Kidney capillary endothelial cell (primary cell): ENCODE results near the gene CYP2E1.
"Not testable (repeated sequence)": the region's sequence is repeated elsewhere in the genome, so short reads cannot be mapped to it uniquely, and the experiment has no call there.

Source experiments
- DNase-seq: peaks from one replicate; pipeline ENCODE4 v3.0.0-alpha.2; 2018; ENCODE audit warnings: low spot score

CYP2E1 gene

DNA sequence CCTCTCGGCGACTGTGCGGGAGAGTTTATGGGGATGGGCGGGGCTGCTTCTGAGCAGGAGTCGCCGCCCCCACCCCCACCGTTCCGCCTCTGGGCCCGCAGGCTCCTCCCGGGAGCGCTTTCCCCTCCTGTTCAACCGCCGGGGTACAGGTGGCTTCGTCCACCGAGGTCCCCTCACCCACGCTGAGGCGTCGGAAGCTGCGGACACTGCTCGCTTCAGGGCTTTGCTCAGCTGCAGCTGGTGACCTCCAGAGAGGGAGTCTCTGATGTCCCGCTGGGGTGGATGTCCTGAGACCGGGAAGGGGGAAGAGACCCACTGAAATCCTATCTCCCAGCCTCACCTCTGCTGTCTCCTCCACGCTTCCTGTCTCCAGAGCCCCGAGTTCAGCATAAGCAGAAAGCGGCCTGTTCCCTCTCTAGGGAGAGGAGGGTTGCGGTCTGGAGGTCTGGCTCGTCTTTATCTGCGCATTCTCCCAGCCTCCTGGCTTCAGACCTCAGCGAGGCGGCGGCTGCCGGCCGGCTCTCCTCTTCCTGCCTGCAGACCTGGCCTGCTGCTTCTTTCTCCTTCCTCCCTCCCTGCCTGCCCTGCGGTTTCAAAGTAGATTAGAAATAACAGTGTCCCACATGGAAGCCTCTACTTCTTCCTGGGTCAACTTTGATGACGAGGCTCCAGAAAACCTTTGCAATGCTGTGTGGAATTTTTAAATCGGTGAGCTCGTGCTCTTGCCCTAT lies 1.8 kb downstream of the CYP2E1 start:
- no peak for DNase-seq

DNA sequence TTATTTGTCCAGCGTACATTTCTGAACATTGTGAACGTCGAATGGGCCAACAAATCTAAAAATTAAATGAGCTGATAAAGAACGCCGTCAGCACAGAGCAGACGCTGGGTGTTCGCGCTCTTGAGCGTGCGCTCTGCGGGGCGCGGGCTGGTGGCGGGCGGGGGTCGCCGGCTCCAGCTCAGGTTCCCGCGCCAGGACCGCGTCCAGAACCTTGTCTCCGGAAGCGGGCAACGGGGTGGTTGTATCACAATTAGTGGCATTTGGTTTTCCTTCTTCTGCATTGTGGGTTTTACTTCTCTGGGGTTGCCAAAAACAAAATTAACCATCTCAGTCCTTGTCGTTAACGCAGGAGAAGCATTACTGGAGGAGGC lies 2.4 kb downstream of the CYP2E1 start:
- DNase-seq: no peak

DNA sequence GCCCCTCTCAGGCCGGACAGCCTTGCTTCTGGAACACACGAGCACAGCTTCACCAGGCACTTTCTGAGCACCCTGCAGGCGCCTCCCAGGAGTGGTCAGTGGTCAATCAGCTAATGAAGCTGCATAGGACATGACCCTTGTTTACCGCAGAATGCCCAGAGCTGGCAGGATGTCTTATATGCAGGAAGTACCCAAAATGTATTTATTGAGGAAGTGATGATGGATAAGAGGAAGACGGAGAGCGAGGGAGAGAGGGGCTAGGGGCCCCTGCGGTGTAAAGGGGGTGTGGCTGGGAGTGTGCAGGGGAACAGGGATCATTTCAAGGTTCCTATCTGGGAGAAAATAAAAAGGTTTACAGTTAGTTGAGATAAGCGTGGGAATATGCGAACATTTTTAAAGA lies 3.3 kb downstream of the CYP2E1 start:
- no peak for DNase-seq

DNA sequence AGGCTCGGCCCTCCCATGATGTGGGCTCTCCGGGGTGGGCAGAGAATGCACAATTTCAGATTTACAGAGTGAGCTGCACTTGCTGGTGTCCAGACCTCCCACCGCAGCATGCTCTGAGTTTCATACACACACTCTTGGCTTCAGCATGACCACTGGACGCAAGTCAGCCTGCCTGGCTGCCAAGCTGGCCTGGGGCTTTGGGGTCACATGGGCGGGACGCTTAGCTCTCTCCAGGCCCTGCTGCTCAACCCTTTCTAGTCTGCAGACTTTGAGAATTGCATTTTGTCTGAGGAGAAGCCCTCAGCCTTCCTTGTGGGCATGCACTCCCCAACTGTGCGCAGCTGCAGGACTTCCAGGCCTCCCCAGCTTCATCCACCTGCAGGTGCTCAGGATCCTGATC lies 5.7 kb downstream of the CYP2E1 start:
- DNase-seq: no peak

DNA sequence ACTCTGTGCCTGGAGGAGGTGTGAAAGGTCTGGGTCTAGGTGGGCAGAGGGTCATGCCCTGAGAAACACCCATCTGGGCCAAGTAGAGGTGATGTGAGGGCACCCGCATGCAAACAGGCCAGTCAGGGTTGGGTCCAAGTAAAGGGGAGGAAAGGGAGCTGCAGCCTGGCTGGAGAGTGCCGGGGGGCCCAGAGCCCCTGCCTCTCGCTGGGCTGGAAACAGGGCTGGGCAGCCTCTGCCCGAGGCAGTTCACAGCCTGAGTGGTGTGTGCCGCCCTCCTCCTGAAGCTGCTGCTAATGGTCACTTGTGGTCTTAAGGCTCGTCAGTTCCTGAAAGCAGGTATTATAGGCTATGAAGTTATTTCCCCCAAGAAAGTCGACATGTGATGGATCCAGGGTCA lies 7.3 kb downstream of the CYP2E1 start:
- DNase-seq: no peak

DNA sequence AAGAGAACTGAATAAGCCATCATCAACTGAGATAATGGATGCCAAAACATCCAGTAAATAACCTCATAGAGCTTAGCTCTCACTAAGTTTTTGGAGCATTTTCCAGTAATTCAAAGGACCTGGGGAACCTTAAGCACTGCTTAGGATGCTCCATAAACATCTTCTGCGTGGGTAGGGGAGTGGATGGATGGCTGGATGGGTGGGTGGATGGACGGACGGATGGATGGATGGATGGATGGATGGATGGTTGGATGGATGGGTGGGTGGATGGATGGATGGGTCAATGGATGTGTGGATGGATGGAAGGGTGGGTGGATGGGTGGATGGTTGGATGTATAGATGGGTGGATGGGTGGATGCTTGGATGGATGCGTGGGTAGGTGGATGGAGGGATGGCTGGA lies 9.0 kb downstream of the CYP2E1 start:
- no peak for DNase-seq

DNA sequence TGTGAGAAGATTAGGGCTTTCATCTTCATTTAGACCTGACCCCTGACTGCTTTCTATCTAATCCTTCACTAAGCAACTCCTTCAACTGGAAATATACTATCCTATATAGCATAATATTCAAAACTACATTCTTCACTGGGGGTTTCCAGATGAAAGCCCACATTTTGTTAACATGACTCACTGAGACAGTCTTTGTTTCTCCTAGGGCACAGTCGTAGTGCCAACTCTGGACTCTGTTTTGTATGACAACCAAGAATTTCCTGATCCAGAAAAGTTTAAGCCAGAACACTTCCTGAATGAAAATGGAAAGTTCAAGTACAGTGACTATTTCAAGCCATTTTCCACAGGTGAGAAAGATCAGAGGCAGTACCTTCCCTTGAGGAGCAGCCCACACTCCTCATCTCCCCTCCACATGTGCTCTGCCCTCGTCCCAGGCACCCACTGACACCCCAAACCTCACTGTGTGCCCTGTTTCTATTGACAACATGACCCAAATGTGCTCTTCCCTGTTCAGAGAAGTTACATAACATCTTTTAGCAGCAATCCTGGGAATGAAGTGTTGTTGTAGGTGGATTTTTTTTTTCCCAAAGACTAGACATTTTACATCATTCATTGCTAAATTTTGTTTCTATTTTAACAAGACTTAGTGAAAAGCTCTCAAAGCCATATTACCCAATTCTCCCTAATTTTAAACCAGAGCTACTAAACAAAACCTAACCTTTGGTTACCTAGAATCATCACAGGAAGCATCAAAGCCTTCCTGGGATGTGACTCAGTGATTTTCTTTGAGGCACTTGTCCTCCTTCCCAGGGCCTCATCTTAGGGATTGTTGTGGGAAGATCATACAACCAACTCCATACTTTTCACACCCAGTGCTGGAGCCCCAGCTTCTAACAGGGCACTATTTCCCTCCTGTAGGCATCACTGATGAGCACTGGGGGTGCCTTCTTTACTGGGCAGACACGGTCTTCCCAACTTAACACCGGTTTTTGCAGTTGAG lies 10.7 kb downstream of the CYP2E1 start:
- DNase-seq: peak; percentile 3

DNA sequence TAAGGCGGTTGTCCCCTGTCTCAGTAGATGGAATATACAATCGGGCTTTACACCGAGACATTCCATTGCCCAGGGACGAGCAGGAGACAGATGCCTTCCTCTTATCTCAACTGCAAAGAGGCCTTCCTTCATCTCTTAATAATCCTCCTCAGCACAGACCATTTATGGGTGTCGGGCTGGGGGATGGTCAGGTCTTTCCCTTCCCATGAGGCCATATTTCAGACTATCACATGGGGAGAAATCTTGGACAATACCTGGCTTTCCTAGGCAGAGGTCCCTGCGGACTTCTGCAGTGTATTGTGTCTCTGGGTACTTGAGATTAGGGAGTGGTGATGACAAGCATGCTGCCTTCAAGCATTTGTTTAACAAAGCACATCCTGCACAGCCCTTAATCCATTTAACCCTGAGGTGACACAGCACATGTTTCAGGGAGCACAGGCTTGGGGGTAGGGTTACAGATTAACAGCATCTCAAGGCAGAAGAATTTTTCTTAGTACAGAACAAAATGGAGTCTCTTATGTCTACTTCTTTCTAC lies 14.3 kb downstream of the CYP2E1 start:
- DNase-seq: not testable (repeated sequence)

DNA sequence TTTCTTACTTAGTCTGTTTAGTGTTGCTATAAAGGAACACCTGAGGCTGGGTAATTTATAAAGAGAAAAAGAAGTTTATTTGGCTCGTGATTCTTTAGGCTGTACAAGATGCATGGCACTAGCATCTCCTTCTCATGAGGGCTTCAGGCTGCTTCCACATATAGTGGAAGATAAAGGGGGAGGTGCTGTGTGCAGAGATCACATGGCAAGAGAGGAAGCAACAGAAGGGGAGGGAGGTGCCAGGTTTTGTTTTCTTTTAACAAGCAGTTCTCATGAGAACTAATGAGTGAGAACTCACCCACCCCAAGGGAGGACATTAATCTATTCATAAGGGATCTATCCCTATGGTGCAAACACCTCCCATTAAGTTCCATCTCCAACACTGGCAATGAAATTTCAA lies 17.3 kb downstream of the CYP2E1 start:
- no peak for DNase-seq

DNA sequence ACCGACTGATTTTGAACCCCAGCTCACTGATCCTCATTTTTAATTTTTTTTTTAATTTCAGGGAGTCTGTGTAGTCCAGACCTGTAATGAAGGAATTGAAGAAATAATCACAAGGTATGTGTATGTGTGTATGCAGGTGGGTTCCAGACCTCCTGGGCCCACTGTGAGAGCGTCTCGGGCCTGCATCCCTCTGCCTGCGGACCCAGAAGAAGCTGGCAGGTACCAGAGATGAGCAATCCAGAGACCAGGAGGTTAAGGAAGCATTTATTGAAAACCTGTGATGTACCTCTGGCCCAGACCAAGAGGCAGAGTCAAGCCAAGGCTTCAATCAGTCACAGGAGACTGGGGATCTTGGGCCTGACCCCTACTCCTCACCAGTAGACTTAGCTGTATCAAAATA lies 27.4 kb downstream of the CYP2E1 start:
- no peak for DNase-seq

DNA sequence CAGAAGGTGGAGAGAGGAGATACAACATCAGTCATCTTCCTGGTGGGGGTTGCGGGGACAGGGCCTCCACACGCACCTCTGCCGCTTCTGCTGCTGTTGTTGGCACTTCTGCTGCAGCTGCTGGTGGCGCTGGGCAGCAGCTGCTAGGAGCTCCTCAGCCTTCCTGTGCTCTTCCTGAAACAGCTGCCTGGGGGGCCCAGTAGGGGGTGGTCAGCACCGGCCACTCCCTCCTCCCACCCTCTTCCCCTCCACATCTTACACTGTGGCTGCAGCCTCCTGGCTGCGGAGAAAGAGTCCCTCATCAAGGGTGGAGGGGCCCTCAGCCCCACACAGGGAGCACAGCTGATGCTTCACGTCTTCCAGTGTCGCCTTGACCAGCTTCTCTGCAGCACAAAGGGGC lies 28.4 kb downstream of the CYP2E1 start:
- DNase-seq: no peak

DNA sequence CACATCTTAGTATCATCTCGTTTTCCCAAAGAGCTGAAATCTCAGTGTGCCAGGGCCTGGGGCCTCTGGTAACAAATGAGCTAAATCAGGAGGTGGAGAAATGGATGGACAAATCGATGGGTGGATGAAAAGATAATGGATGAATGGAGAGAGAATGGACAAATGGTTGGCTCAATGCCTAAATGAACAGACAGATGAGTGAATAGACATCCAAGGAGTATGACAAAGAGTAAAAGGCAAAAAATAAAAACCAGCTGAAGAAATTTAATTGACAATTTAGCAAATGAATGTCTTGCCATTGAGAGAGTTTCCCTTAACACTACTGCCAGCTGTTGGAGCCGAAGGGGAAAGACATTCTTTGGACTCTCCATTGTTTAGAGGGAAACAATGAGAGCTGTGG lies 30.2 kb downstream of the CYP2E1 start:
- no peak for DNase-seq

DNA sequence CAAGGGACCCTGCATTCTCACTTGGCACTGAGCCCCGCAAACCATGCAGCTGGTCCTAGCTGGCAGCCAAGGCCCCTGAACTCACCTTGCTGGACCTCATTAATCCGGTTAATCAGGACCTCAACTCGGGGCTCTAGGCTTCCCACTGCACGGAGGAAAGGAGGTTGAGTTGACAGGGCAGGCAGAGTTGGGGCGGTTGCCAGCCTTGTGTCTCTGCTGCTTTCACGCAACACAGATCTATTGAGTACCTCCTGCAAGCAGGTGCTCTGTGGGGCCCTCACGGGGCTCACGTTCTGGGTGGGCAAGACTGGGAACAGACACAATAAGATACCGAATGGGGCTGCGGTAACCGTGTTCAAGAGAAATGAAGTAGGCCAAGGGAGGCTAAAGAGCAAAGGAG lies 32.1 kb downstream of the CYP2E1 start:
- DNase-seq: no peak

DNA sequence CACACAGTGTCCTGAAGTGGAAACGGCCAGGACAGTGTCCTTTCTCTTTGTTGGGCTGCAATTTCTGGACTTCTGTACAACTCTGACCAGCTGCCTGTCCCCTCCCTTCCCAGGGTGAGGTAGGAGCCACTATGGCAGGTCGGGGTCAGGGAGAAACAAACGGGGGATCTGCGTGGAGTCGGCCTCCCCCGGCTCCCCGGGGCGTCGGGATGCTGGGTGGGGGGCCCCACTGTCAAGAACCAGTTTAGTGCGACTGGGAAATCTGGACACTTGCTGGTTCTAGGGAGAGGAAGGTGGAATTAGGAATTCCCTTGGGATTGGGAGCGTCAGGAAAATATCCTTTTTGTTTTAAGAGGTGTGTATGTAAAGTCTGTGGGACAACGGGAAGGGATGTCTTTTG lies 37.7 kb downstream of the CYP2E1 start:
- no peak for DNase-seq

DNA sequence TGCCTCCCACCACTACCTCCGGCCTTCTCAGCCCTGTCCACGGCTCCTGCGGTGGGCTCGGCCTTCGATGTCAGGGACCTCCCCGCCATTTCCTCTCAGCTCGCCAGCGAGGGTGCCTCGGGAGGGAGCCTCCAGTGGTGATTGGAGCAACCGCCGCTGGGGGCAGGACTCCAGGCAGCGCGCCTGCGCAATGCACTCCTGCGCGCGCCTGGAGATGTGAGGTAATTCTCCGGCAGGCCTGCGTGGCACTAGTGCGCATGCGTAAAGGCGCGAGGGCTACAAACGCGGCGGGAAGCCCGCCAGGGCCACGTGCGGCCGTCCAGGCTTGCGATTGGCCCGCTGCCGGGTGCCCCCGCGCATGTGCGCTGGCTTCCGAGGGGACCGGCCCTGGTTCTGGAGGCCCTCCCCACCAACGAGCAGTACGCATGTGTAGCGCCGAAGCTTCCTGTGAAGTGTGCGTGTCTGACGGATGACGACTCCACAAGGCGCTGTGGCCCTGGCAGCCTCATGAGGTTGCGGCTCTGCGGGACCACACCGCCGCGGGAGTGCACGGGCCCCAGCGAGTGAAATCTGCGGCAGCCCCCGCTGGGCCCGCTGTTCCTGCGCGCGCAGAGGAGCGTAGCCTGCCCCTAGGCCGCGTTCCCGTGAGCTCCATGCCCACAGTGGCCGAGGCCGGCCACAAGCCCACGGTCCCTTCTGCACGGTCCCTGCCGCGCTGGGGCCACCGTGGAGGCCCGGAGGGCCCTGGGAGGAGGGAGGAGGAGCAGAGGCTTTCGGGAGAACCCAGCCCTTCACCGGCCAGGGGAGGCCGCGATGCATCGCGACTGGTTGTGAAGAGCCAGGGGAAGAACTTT lies 38.5 kb downstream of the CYP2E1 start, which contains the start of gene SYCE1:
Gene SYCE1 (minus strand): TSS at position 143 of the 854 bp plus-strand sequence. CDS start 54 bp downstream, at position 89.
- DNase-seq: no peak

DNA sequence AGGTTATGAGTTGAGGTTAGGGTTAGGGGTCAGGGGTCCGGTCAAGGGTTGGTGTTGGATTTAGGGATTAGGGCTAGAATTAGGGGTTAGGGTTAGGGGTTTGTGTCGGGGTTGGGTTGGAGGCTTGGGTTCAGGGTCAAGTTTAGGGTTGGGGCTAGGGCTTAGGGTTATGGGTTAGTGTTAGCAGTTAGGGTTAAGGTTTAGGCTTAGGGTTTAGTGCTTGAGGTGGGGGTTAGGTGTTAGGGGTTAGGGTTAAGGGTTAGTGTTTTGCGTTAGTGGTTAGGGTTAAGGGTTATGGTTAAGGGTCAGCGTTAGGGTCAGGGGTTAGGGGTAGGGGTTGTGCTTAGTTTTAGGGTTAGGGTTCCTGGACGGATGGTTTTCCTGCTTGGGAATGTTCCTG lies 40.0 kb downstream of the CYP2E1 start:
- no peak for DNase-seq

DNA sequence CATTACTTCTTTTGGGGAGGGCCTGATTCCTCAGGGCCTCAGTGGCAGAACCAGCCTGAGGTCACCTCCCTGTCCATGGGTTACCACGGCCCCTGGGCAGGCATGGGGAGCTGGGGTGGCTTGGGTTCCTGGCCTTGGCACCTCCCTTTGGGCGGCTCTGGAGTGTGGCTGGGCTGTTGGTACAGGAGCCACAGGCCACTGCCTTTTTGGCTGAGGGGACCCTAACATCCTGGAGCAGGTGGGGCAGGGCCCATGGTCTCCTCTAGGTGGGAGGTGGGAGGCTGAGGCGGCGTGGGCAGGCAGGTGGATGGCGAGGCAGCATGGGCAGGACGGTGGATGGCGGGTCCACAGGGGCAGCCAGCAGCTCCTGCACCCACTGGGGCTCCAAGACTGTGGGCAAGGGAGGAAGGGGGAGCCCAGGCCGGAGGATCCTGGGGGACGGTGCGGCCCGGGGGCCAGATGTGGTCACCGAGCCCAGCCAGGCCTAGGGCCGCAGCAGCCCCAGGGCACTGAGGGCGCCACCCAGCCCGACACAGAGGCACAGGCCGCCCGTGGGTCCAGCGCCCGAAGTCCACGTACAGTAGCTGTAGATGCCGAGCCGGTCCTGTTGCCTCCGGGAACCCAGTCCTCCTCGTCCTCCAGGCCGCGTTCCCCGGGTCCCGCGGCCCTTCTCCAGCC lies 40.6 kb downstream of the CYP2E1 start:
- no peak for DNase-seq

DNA sequence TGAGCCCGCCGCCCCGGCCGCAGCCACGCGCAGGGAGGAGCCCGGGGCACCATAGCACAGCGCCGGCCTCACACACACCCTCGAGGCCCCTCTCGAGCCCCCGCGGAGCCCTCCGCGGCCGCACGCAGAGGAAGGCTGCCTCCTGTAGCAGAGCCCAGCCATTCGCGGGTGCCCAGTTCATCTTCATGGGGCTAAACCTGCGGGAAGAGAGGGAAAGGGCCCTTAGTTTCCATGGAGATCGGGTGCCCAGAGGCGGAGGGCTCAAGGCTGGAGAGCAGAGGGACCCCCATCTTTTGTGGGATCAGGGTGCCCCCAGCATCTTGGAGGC lies 41.1 kb downstream of the CYP2E1 start:
- DNase-seq: no peak

DNA sequence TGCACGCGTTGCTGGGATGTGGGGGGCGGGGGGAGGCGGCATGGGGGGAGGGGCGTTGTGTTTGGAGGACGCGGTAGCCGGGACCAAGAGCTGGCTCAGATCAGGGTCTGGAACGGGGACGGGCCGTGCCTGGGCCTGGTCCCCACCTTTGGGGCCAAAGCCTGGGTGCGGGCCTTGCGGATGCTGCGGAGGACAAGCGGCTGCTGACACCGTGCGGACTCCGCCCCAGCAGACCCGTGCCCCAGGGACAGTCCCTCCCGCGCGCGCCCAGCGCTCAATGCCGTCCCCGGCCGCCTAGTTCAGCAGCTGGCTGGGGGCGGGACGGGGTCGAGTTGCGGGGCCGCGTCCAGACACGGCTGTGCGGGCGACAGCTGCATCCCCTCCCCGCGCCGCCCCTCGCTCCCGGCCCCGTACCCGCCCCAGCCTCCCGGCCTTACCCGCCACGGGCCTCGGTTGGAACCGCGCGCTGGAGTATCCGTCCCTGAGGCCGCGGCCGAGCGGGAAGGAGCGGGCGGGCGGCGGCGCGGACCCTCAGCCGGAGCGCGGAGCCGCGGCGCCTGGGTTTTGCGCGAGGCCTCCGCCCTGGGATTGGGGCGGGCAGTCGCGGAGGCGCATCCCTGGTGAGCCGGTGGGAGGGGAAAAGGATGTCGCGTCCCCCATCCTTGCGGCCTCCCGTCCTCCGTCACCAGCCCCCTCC lies 41.8 kb downstream of the CYP2E1 start:
- DNase-seq: not testable (repeated sequence)

DNA sequence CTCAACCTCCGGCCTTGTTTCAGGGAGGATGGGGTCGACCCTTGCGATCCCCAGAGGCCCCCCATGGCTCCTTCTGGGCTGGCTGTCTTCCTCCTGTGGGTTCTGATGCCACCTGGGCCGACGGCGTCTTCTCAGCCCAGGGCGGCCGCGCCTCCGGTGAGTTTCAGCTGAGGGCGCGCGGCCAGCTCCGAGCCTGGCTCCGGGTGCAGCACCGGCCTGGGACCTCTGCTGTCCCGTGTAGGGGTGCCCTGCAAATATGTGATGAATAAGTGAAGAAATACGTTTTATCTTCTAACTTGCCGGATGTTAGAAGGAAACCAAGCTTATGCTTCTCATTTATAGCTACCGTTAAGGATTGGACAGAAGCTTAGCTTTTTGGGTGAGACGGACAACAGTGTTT lies 42.6 kb downstream of the CYP2E1 start:
- not testable (repeated sequence) for DNase-seq

DNA sequence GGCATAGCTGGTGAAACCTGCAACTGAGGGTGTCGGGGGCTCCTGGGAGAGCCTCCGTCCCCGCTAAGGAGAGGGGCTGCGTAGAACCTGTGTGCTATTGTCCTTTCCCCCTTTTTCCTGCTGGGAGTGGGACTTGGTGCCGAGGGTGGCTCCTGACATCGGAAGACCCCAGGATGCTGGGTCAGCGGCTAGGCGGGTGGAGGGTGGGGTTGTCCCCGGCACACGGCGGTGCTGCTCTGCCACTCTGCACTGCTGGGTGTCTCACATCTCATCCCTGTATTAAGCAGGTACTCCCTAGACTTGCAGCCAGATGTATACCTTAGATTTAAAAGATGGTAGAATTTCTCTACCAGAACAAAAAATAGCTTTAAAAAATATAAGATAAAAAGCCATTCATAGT lies 44.9 kb downstream of the CYP2E1 start:
- DNase-seq: not testable (repeated sequence)
